ENCODE data around the gene BFSP2. TPM values are rescaled to one million over a fixed set of nuclear protein-coding genes. Genes with fewer than 3 reads are reported as not detected.
A peak's percentile ranks its signal among the peaks of the same experiment; 100 is the strongest.

BFSP2 gene
- total RNA-seq, 2 donors from 2014 or later = not detected

- Histone ChIP-seq H3K36me3 (no peaks in the 10 kb centered on the region), H3K4me3 (no peak overlapping the region), H3K9me3 (no peaks in the 10 kb centered on the region), H3K27me3 (replicated peaks; ENCODE audit: insufficient read depth) (no peaks in the 10 kb centered on the region), H3K4me1 (replicated peaks) (no peaks in the 10 kb centered on the region), H3K27ac (peak overlapping the region in 1 of 2 donors; percentile 34)
- no peak for DNase-seq (ENCODE audit: low spot score)
- 76% methylated on average over 4 of the region's 4 CpGs for WGBS
- no peak for TF ChIP-seq CTCF (IDR thresholded peaks at IDR 0.05)
- no peak for TF ChIP-seq POLR2A (IDR thresholded peaks at IDR 0.05)
- intact Hi-C loops (cut with DNase I) = loop anchor here (10.0 kb wide), 1 partner anchor 100 kb away; the partner anchor contains the start of gene CDV3
Observed at GRCh38 chr3:133474817-133475216, 75.0 kb downstream of the BFSP2 start.

GRCh38 chr3:133475245-133476010, 75.6 kb downstream of the BFSP2 start:
- H3K27ac ChIP-seq = no peak overlapping the region
- H3K36me3 ChIP-seq = no peaks in the 10 kb centered on the region
- H3K27me3 ChIP-seq (replicated peaks; ENCODE audit: insufficient read depth) = no peaks in the 10 kb centered on the region
- TF ChIP-seq POLR2AphosphoS5 (IDR thresholded peaks at IDR 0.05) (no peak), POLR2A (IDR thresholded peaks at IDR 0.05) (no peak), CTCF (IDR thresholded peaks at IDR 0.05) (no peak)
- WGBS = 91% methylated on average over 5 of the region's 5 CpGs
- intact Hi-C loops (cut with DNase I) = loop anchor here (10.0 kb wide), 1 partner anchor 99 kb away; the partner anchor contains the start of gene CDV3
- no peak for DNase-seq (ENCODE audit: low spot score)
- no peaks in the 10 kb centered on the region for H3K4me1 ChIP-seq (replicated peaks)
- H3K4me3 ChIP-seq = no peak overlapping the region
- H3K9me3 ChIP-seq = no peaks in the 10 kb centered on the region

- H3K27ac ChIP-seq = no peak overlapping the region
- 44% methylated on average over 6 of the region's 6 CpGs for WGBS
Observed at GRCh38 chr3:133476971-133477375, 77.1 kb downstream of the BFSP2 start.

GRCh38 chr3:133477487-133477886, 77.6 kb downstream of the BFSP2 start:
- H3K4me3 ChIP-seq = no peak overlapping the region
- intact Hi-C loops (cut with DNase I) = loop anchor here (10.0 kb wide), 1 partner anchor 97 kb away; the partner anchor contains the start of gene CDV3
- H3K27me3 ChIP-seq (replicated peaks; ENCODE audit: insufficient read depth) = no peaks in the 10 kb centered on the region
- H3K27ac ChIP-seq = no peak overlapping the region
- no peaks in the 10 kb centered on the region for H3K4me1 ChIP-seq (replicated peaks)
- no peak for DNase-seq (ENCODE audit: low spot score)
- TF ChIP-seq POLR2AphosphoS5 (IDR thresholded peaks at IDR 0.05) = no peak
- TF ChIP-seq CTCF (IDR thresholded peaks at IDR 0.05) = no peak
- H3K36me3 ChIP-seq = no peaks in the 10 kb centered on the region
- no peaks in the 10 kb centered on the region for H3K9me3 ChIP-seq

More at GRCh38 chr3:133476971-133477375, 77.1 kb downstream of the BFSP2 start:
- H3K36me3 ChIP-seq = no peaks in the 10 kb centered on the region
- TF ChIP-seq CTCF (IDR thresholded peaks at IDR 0.05) (no peak), POLR2A (IDR thresholded peaks at IDR 0.05) (no peak), POLR2AphosphoS5 (IDR thresholded peaks at IDR 0.05) (no peak)
- H3K9me3 ChIP-seq = no peaks in the 10 kb centered on the region
- H3K4me3 ChIP-seq = no peak overlapping the region
- H3K27me3 ChIP-seq (replicated peaks; ENCODE audit: insufficient read depth) = no peaks in the 10 kb centered on the region
- DNase-seq (ENCODE audit: low spot score) = no peak
- H3K4me1 ChIP-seq (replicated peaks) = no peaks in the 10 kb centered on the region
- intact Hi-C loops (cut with DNase I) = loop anchor here (10.0 kb wide), 1 partner anchor 98 kb away; the partner anchor contains the start of gene CDV3

- no peak overlapping the region for H3K4me3 ChIP-seq
- intact Hi-C loops (cut with DNase I) = loop anchor here (10.0 kb wide), 1 partner anchor 96 kb away; the partner anchor contains the start of gene CDV3
- no peaks in the 10 kb centered on the region for H3K27me3 ChIP-seq (replicated peaks; ENCODE audit: insufficient read depth)
- H3K36me3 ChIP-seq = no peaks in the 10 kb centered on the region
- H3K9me3 ChIP-seq = no peaks in the 10 kb centered on the region
- no peak overlapping the region for H3K27ac ChIP-seq
- TF ChIP-seq POLR2AphosphoS5 (IDR thresholded peaks at IDR 0.05) = no peak
- TF ChIP-seq CTCF (IDR thresholded peaks at IDR 0.05) = no peak
- TF ChIP-seq POLR2A (IDR thresholded peaks at IDR 0.05) = no peak
- DNase-seq (ENCODE audit: low spot score) = no peak
- 78% methylated on average over 1 of the region's 1 CpG for WGBS
- no peaks in the 10 kb centered on the region for H3K4me1 ChIP-seq (replicated peaks)
Observed at GRCh38 chr3:133478624-133479023, 78.8 kb downstream of the BFSP2 start.
